Measurements from ENCODE around the gene TMEM258. TPM values are rescaled to one million over a fixed set of nuclear protein-coding genes. Genes with fewer than 3 reads are reported as not detected.

TMEM258 gene
- total RNA-seq, 2 experiments from 2014 or later = 162 to 170 TPM

DNA sequence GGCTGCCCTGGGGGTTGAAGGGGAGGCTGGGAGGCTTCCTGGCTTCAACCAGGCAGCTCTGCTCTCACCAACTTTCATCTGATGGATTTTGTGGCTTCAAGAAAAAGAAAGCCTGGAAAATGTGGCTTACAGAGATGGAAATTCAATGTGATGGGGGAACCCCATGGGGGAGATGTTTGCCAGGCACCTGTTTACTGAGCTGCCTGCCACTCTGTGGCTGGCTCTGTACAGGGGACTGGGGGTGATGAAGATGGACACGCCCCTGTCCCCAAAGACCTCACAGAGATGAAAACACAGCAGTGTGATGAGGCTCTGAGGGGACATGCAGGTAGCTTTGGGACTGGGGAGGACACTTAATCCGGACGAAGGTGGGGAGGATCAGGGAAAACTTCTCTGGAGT is 10.1 kb downstream of the TMEM258 start:
- intact Hi-C loops (cut with micrococcal nuclease) = no loop called here
- ChIA-PET CTCF (interaction anchor here (0.7 to 1.2 kb wide), 4 partner anchors 9 to 33 kb away, joined by 3 to 5 read pairs (median 4); no protein-coding TSS in a partner anchor), POLR2A (interaction anchor here (1.2 to 4.3 kb wide), 3 partner anchors 8 to 16 kb away, joined by 3 to 32 read pairs (median 4); partner anchors contain the start of genes FEN1 and TMEM258)
- peaks cover 5% of the 10 kb centered on the region for H3K4me1 Mint-ChIP-seq (ENCODE audit: low read depth)
- no peaks in the 10 kb centered on the region for H3K9me3 Mint-ChIP-seq
- DNase-seq (no peak), ATAC-seq (no peak)
- H3K27ac Mint-ChIP-seq = no peak overlapping the region
- TF ChIP-seq, protein P1, sequence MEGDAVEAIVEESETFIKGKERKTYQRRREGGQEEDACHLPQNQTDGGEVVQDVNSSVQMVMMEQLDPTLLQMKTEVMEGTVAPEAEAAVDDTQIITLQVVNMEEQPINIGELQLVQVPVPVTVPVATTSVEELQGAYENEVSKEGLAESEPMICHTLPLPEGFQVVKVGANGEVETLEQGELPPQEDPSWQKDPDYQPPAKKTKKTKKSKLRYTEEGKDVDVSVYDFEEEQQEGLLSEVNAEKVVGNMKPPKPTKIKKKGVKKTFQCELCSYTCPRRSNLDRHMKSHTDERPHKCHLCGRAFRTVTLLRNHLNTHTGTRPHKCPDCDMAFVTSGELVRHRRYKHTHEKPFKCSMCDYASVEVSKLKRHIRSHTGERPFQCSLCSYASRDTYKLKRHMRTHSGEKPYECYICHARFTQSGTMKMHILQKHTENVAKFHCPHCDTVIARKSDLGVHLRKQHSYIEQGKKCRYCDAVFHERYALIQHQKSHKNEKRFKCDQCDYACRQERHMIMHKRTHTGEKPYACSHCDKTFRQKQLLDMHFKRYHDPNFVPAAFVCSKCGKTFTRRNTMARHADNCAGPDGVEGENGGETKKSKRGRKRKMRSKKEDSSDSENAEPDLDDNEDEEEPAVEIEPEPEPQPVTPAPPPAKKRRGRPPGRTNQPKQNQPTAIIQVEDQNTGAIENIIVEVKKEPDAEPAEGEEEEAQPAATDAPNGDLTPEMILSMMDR (IDR thresholded peaks at IDR 0.05) = no peak
- H3K4me3 Mint-ChIP-seq = no peak overlapping the region
- H3K36me3 Mint-ChIP-seq (ENCODE audit: low read depth) = peaks cover 9% of the 10 kb centered on the region
- H3K27me3 Mint-ChIP-seq = no peaks in the 10 kb centered on the region

DNA sequence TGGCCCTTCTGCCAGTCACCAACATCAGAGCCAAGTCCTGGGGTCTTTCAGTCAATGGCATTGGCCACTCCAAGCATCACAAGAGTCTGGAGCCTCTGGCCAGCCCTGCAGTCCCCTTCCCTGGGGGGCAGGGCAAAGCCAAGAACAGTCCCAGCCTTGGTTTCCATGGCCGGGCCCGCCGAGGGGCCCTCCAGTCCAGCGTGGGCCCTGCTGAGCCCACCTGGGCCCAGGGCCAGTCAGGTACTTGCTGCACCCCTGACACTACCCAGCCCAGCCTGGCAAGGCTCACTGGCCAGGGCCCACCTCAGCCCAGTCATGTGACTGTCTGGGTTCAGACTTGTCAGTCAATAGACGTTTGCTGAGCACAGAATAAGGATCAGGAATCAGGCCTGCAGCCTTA is 10.8 kb downstream of the TMEM258 start:
- POLR2A ChIA-PET = interaction anchor here (4.3 kb wide), 1 partner anchor 11 kb away, joined by 32 read pairs; the partner anchor contains the start of genes FEN1 and TMEM258
- intact Hi-C loops (cut with micrococcal nuclease) = no loop called here
- CTCF ChIA-PET = interaction anchor here (0.7 to 1.7 kb wide), 3 partner anchors 15 to 32 kb away, joined by 3 to 5 read pairs (median 4); no protein-coding TSS in a partner anchor
- TF ChIP-seq, protein P1 (IDR thresholded peaks at IDR 0.05) = no peak
- H3K27me3 Mint-ChIP-seq = peaks cover under 1% of the 10 kb centered on the region
- H3K9me3 Mint-ChIP-seq = no peaks in the 10 kb centered on the region
- H3K27ac Mint-ChIP-seq = no peak overlapping the region
- no peak for DNase-seq
- no peak overlapping the region for H3K4me3 Mint-ChIP-seq
- peaks cover 9% of the 10 kb centered on the region for H3K36me3 Mint-ChIP-seq (ENCODE audit: low read depth)
- H3K4me1 Mint-ChIP-seq (ENCODE audit: low read depth) = peaks cover 11% of the 10 kb centered on the region
- no peak for ATAC-seq

DNA sequence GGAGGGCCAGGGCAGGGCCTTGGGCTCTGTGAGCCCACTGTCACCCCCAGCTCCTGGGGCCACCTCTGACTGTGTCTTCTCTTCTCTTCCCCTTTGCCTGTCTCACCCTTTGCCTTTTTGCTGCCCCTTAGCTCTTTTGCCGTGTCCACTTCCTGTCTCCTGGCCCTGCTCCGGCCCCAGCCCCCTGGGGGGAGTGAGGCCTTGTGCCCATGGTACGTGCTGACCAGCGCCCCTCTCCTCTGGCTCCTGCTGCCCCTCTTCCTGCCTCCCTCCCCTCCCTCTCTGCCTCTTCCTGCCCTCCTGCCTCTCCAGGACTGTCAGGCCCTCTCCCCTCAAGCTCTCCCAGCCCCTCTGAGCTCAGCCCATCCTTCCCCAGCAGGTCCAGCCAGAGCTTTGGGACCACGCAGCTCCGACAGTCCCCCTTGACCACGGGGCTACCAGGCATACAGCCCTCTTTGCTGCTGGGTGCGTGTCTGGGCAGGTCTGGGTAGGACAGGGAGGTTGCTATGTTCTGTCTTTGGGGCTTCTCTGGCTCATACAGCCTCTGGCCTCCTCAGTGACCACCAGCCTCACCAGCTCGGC is 11.7 kb downstream of the TMEM258 start:
- Mint-ChIP-seq H3K9me3 (no peaks in the 10 kb centered on the region), H3K4me1 (ENCODE audit: low read depth) (peaks cover 13% of the 10 kb centered on the region), H3K4me3 (no peak overlapping the region), H3K27ac (no peak overlapping the region), H3K27me3 (peaks cover 2% of the 10 kb centered on the region), H3K36me3 (ENCODE audit: low read depth) (peaks cover 9% of the 10 kb centered on the region)
- ChIA-PET POLR2A (interaction anchor here (2.1 to 4.3 kb wide), 2 partner anchors 12 to 16 kb away, joined by 9 to 32 read pairs; partner anchors contain the start of genes FEN1 and TMEM258), CTCF (interaction anchor here (1.7 to 2.8 kb wide), 2 partner anchors 11 to 16 kb away, joined by 5 to 9 read pairs; partner anchors contain the start of genes FEN1 and TMEM258)
- DNase-seq (no peak), ATAC-seq (no peak)
- TF ChIP-seq, protein P1 (IDR thresholded peaks at IDR 0.05) = no peak
- intact Hi-C loops (cut with micrococcal nuclease) = no loop called here

DNA sequence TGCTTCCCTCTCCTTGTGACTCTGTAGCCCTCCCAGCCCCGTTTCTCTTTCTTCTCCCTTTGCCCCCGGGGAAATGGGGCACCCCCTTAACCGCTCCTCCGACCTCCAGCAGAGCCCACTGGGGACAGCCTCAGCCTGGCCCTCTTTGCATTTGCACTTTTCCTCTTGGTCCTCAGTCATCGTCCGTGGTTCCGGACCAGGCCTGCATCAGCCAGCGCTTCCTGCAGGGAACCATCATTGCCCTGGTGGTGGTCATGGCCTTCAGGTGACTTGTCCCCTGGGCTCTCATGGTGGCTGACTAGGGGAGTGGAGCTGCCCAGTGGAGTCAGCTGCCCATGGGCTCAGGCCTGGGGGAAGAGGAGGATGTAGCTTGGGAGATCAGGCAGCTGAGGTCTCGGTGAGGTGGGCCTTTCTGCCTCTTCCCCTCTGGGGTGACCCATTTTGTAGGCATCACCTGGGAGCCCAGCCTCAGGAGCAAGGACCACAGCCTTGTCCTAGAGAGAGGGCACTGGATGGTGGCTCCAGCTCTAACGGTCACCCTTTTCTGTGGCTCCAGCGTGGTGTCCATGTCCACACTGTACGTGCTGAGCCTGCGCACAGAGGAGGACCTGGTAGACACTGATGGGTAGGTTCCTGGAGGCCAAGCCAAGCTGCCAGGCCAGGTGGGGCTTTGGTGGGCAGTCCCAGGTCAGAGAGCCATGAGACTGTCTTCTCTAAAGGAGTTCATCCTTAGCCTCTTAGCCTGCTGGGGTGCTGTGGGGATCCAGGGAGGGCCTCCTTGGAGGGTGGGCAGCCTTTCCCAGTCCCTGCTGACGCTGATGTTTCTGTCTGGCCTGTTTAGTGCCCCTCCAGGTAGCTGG is 12.5 kb downstream of the TMEM258 start:
- DNase-seq = no peak
- Mint-ChIP-seq H3K36me3 (ENCODE audit: low read depth) (peaks cover 9% of the 10 kb centered on the region), H3K9me3 (no peaks in the 10 kb centered on the region), H3K4me1 (ENCODE audit: low read depth) (peaks cover 13% of the 10 kb centered on the region), H3K27ac (no peak overlapping the region), H3K4me3 (no peak overlapping the region), H3K27me3 (peaks cover 2% of the 10 kb centered on the region)
- ATAC-seq = no peak
- TF ChIP-seq, protein P1 (IDR thresholded peaks at IDR 0.05) = no peak
- POLR2A ChIA-PET = interaction anchor here (0.5 to 4.3 kb wide), 4 partner anchors 11 to 1106 kb away, joined by 3 to 32 read pairs (median 6); partner anchors contain the start of genes FEN1 and TMEM258
- CTCF ChIA-PET = interaction anchor here (1.0 to 2.8 kb wide), 3 partner anchors 12 to 193 kb away, joined by 3 to 9 read pairs (median 5); partner anchors contain the start of genes FEN1 and TMEM258
- intact Hi-C loops (cut with micrococcal nuclease) = no loop called here
